Smooth muscle cell of the brain vasculature (primary cell): ENCODE data around the gene ARHGAP27.
A peak's percentile ranks its signal among the peaks of the same experiment; 100 is the strongest.

Source experiments
- DNase-seq: peaks from one replicate; pipeline ENCODE4 v3.0.0-alpha.2; 2012; ENCODE audit warnings: low read depth, low spot score

The ARHGAP27 gene

DNA sequence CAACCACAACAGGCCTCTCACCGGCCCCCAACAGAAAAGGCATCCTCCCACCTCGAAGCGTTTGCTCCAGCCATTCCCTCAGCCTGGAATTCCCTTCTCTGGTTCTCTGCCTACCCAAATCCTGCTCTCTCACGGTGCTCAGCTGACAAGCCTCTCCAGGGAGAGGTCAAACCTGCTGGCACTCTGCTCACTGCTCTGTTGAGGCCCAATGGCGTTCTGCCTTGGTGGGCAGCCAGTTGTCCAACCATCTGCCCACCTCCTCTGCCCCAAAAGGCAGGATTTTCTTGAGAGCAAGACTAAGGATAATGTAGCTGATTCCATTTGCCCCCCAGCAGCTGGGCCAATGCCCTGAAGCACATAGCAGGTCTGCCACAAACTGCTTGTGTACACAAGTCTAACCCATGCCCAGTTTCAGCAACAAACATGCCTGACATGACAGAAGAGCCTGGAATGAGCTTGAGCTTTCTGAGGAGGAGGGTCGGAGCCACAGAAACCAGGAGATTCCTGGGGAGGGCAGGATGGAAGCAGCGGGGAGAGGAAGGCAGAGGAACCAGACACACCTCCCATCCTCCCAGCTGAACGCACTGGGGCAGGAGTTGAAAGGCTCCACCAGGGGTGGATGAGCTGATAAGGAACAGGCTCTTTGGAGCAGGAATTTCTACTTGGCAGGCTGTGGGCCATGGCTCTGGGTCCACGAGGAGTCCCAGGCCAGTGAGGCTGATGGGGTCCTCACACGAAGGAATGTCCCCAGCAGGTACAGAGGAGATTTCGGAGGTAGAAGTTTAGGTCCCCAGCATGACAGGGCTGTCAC is 23.9 kb downstream of the ARHGAP27 start:
- no peak for DNase-seq

GRCh38 chr17:45406107-45406506 is 26.6 kb downstream of the ARHGAP27 start:
- no peak for DNase-seq

- no peak for DNase-seq
Observed at GRCh38 chr17:45405250-45406086, 27.2 kb downstream of the ARHGAP27 start.

GRCh38 chr17:45404870-45405249 is 27.8 kb downstream of the ARHGAP27 start:
- no peak for DNase-seq

GRCh38 chr17:45403906-45404490 is 28.7 kb downstream of the ARHGAP27 start:
- DNase-seq: no peak

- DNase-seq: no peak
Observed at GRCh38 chr17:45402916-45403315, 29.8 kb downstream of the ARHGAP27 start.

DNA sequence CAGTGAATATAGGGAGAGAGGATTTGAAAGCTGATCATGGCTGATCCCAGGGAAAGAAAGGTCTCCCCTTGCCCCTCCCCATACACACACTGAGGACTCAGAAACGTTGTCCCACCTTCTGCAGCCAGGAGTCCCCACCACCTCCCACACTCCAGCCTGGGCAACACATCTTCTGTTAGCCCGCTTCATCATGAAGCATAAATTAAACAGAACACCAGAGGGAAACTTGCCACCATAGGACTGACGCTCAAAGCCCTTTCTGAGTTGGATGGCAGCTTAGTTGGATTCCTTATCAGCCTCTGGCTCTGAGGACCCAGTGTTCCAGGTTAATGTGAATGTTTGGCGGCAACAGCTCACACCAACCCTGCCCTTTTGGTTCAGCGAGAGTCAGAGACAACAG is 33.9 kb downstream of the ARHGAP27 start:
- no peak for DNase-seq

DNA sequence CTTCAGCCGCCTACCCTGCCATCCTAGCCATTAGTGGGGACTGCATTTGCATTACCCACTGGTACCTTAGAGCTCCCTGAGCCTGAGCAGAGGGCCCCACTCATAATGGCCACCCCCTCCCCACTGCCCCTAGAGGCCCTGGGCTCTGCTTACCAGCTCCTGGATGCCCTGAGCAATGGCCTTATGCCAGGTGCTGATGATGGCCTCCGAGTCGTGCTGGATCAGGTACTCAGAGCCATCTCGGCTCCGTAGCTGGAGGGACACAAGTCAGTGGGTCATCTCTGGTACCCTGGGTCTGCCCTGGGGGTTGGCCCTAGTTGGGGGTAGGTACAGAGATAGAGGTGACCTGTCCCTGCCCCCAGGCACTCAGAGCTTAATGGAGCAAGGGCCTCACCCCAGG is 34.9 kb downstream of the ARHGAP27 start:
- DNase-seq: no peak

DNA sequence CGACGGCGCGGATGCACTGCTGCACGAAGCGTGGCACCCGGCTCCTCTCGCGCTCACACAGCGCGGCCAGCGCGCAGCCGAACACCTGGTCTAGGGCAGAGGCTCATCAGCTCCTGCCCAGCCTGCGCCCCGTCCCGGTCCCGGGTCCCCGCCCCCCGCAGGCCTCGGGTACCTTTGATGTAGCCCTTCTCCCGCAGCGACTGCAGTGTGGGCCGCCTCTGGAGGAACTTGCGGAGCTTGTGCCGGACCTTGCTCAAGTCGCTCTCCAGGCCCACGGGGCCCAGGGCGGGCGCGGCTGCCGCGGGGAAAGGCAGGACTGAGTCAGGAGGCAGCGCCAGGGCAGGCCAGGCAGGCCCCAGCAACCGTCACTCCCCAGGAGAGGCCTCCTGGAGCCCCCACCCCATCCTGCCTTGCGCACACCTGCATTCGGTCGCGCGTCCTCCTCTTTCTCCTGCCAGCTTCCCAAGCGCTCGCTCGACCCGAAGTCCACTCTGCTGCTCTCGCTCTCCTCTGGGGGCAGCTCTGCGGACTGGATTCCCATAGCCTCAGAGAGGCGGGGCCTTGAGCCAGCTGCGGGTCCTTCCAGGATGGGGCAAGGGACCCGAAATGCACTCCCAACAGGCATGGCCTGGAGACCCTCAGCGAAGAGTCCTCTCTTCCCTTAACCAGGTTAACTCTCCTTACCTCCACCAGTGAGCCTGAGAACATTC is 36.0 kb downstream of the ARHGAP27 start:
- no peak for DNase-seq

GRCh38 chr17:45395569-45396415 is 36.9 kb downstream of the ARHGAP27 start:
- DNase-seq: no peak

DNA sequence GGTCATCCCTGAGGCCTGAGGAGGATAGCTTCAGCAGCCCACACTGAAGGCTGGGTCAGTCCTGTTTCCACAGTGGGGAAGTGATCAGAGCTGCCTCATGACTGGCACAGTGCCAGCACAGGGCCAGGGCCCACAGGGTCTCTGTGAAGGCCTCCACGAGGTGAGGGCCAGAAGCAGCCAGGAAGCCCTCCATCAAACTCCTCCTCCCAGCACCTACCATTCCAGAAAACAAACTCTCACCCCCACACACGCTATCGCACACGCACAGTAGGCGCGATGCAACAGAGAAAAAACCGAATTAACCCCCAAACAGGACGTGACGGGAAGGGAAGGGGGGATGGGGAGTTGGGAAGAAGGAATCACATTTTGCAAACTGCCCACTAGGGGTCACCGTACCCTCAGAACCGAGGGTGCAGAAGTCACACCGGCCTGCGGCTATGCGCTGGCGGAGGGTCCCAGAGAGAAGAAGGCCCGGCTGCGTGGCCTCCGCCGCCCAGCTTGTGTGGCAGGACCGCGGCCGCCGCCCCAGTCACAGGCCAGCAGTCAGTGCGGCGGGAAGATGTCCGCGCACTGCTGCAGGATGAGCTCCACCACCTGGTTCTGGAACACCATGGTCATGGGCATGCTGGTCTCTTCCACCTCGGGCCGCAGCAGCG is 37.6 kb downstream of the ARHGAP27 start:
- DNase-seq: peak; percentile 80

DNA sequence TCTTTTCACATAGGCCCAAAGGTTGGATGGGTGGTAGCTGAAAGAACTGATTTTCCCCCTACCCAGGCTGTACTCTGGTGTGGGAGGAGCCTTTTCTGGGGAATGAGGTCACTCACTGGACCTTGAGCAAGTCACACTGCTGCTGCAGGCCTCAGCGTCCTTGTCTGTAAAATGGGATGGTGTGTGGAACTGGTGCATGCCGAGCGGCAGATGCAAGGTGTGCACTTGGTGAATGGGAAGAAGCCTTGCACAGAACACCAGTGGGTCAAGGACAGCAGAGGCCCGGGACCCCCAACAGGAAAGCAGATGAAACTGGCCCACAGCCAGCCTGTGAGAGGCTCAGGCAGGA is 38.1 kb downstream of the ARHGAP27 start:
- no peak for DNase-seq

- DNase-seq: no peak
Observed at GRCh38 chr17:45394091-45394490, 38.6 kb downstream of the ARHGAP27 start.

DNA sequence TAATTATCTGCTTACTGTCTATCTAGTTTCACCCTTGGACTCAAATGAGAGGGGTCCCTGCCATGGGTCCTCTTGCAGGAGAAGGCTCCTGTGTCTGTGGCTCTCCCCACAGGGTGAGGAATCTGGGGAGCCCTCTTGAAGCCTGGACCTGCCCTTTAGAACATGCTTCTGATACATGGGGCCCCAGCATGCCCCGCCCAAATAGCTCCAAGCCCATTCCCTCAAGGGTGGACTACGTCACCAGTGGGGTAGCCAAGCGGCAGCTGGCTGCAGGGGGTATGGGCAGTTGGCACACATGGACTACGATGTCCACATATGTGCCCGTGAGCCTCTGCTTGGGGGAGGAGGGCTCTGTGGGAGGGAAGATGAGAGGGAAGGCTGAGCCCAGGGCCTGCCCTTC is 39.3 kb downstream of the ARHGAP27 start:
- no peak for DNase-seq

GRCh38 chr17:45391918-45392317 is 40.8 kb downstream of the ARHGAP27 start:
- DNase-seq: no peak

- no peak for DNase-seq
Observed at GRCh38 chr17:45391291-45391690, 41.4 kb downstream of the ARHGAP27 start.

DNA sequence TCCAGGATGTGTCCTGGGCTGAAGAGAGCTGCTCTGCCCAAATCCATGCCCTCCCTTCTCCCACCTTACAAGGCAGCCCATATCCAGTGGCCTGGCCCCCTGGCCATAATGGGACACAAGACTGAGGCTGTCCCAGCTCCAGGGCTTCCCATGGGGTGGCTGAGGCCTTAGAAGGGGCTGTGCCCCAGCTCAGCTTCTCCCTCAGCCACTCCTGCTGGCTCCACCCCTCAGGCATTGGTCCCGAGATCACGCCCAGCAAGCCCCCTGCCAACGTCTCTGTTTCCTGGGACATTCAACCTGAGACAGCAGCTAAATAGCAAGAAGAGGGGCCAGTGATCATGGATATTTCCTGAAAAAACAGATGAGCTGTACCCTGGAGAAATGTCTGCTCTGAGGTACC is 43.3 kb downstream of the ARHGAP27 start:
- DNase-seq: no peak

- no peak for DNase-seq
Observed at GRCh38 chr17:45388604-45389325, 43.9 kb downstream of the ARHGAP27 start.

- no peak for DNase-seq
Observed at GRCh38 chr17:45387739-45388138, 44.9 kb downstream of the ARHGAP27 start.

GRCh38 chr17:45386178-45386577 is 46.5 kb downstream of the ARHGAP27 start:
- DNase-seq: no peak
